Lower lobe of right lung (tissue), 2 donors: ENCODE measurements around the gene SLC45A2. TPM values are rescaled to one million over a fixed set of nuclear protein-coding genes. Genes with fewer than 3 reads are reported as not detected.

Experiments used
- ATAC-seq, 2 donors: fragments of 200-7000 bp; cut with Tn5 transposase; one replicate each; pipeline ENCODE4 v1.9.1; 2020 to 2022; ENCODE audit warnings: mild to moderate bottlenecking in 2 of 2, moderate library complexity in 2 of 2
- DNase-seq: peaks from one replicate; pipeline ENCODE4 v3.0.0-alpha.2; 2020
- H3K27ac ChIP-seq: fragments of 200-600 bp; one replicate; pipeline ENCODE4 v1.8.0; 2022
- H3K27me3 ChIP-seq: fragments of 200-600 bp; one replicate; pipeline ENCODE4 v1.8.0; 2022; ENCODE audit warnings: low read depth
- H3K36me3 ChIP-seq: fragments of 200-600 bp; one replicate; pipeline ENCODE4 v1.8.0; 2022; ENCODE audit warnings: mild to moderate bottlenecking
- H3K4me1 ChIP-seq: fragments of 200-600 bp; one replicate; pipeline ENCODE4 v1.8.0; 2022
- H3K4me3 ChIP-seq: fragments of 200-600 bp; one replicate; pipeline ENCODE4 v1.8.0; 2022; ENCODE audit warnings: mild to moderate bottlenecking
- H3K9me3 ChIP-seq: fragments of 200-600 bp; one replicate; pipeline ENCODE4 v1.8.0; 2022
- intact Hi-C: fragments of 100-400 bp; cut with DNase I; formaldehyde crosslinking; loops from one replicate; pipeline ENCODE4 v1.11.0; 2022
- total RNA-seq: library from RNA; stranded (reverse); fragmentation: NEBNext Ultra II Directional; extraction: Animal tissue kit (Norgen Biotek cat#: 25700); gene quantifications from one replicate; pipeline ENCODE4 v1.2.1, GENCODE V29; 2021
- TF ChIP-seq, protein P1 (sequence below): fragments of 200-600 bp; IDR thresholded peaks from one replicate; pipeline ENCODE4 v1.8.0; 2022; ENCODE audit warnings: antibody characterized with exemption, mild to moderate bottlenecking
- donor health status: DM: no; HTN: yes; CAD: no; lungs with severe emphysema.

SLC45A2 gene
- total RNA-seq, 1 donor from 2014 or later: not detected

DNA sequence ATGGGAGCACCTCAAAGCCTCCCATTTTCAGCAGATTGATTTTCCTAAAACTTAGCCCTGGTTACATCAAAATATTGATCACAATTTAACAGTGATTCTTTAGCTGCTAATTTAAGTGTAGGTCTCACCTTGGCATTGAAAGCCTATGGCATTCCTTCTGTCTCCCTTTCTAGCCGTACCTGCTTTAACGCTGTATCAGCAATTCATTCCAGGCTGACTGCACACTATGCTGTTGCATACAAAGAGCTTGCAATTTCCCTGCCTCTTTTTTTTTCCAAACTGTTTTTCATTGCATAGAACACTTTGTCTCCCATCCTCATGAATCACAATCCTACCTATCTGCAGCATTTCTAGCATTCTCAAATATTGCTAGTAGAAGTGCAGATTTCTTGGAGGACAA is 32.3 kb upstream of the SLC45A2 start:
- TF ChIP-seq, protein P1, sequence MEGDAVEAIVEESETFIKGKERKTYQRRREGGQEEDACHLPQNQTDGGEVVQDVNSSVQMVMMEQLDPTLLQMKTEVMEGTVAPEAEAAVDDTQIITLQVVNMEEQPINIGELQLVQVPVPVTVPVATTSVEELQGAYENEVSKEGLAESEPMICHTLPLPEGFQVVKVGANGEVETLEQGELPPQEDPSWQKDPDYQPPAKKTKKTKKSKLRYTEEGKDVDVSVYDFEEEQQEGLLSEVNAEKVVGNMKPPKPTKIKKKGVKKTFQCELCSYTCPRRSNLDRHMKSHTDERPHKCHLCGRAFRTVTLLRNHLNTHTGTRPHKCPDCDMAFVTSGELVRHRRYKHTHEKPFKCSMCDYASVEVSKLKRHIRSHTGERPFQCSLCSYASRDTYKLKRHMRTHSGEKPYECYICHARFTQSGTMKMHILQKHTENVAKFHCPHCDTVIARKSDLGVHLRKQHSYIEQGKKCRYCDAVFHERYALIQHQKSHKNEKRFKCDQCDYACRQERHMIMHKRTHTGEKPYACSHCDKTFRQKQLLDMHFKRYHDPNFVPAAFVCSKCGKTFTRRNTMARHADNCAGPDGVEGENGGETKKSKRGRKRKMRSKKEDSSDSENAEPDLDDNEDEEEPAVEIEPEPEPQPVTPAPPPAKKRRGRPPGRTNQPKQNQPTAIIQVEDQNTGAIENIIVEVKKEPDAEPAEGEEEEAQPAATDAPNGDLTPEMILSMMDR: no peak
- DNase-seq (no peak), ATAC-seq (no peak)
- intact Hi-C loops: no loop called here
- Histone ChIP-seq H3K9me3 (no peaks in the 10 kb centered on the region), H3K4me1 (no peaks in the 10 kb centered on the region), H3K27me3 (no peaks in the 10 kb centered on the region), H3K36me3 (peaks cover 10% of the 10 kb centered on the region), H3K4me3 (no peak overlapping the region), H3K27ac (no peak overlapping the region)

DNA sequence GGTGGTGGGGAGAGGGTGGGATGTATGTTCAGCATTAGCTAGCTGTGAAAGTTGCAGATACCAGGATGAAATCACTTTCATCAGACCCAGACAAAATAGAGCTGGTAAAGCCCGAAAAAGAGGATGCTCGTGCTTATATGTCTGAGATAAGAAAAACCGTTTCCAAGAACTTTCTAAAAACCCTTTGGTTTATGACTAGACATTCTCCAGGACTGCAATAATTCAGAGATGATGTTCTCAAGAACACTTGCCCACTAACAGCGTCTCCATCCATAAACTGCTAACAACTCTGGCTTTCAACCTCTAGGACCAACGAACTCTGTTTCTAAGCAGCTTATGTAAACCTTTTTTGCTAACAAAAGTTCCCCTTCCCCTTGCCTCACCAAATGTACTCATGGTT is 31.7 kb upstream of the SLC45A2 start:
- Histone ChIP-seq H3K9me3 (no peaks in the 10 kb centered on the region), H3K4me1 (no peaks in the 10 kb centered on the region), H3K27me3 (no peaks in the 10 kb centered on the region), H3K4me3 (no peak overlapping the region), H3K36me3 (peaks cover 10% of the 10 kb centered on the region), H3K27ac (no peak overlapping the region)
- DNase-seq (no peak), ATAC-seq (no peak)
- TF ChIP-seq, protein P1: no peak
- intact Hi-C loops: no loop called here

DNA sequence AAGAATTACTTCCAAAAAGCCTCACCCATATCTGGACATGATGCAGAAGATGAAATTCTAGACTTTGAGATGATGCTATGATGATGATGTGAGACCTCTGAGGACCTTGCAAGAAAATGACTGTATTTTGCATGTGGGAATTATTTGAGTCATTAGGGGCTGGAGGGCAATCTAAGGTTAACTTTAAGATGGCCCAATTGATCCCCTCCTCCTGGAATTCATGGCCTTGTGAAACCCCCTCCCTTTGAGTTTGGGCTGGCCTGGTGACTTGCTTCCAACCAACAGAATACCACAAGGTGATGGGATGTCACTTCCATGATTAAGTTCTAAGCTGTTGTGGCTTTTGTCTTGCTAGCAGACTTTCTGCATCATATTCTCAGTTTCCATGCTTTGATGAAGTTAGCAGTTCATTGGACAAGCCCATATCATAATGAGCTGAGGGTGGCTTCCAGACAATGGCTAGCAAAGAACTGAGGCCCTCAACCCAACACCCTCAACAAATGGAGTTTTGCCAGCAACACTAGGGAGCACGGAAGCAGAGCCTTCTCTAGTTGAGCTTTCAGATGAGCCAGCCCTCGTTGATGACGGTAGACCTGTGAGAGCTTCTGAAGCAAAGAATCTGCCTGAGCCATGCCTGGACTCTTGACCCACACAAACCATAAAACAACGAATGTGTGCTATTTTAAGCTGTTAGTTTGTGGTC is 30.8 kb upstream of the SLC45A2 start:
- Histone ChIP-seq H3K27me3 (no peaks in the 10 kb centered on the region), H3K36me3 (peaks cover 7% of the 10 kb centered on the region), H3K9me3 (no peaks in the 10 kb centered on the region), H3K4me1 (no peaks in the 10 kb centered on the region), H3K27ac (no peak overlapping the region), H3K4me3 (no peak overlapping the region)
- intact Hi-C loops: no loop called here
- DNase-seq: no peak
- TF ChIP-seq, protein P1: no peak
- ATAC-seq: no peak

DNA sequence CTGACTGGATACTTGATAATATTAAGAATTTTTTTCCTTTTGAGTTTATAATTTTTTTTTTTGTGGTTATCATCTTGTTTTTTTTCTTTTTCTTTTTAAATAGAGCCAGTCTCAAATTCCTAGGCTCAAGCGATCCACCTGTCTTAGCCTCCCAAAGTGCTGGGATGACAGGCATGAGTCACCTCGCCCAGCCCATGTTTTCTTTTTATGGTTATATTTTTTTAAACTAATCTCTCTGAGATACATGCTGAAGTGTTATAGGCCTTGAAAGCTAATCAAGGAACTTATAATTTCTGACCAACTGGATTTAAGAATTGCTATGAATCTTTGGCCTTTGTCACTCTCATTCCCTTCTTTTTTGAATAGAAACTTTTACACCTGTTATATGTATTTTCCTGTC is 30.1 kb upstream of the SLC45A2 start:
- Histone ChIP-seq H3K36me3 (peaks cover under 1% of the 10 kb centered on the region), H3K27me3 (no peaks in the 10 kb centered on the region), H3K4me1 (no peaks in the 10 kb centered on the region), H3K9me3 (no peaks in the 10 kb centered on the region), H3K4me3 (no peak overlapping the region), H3K27ac (no peak overlapping the region)
- no peak for ATAC-seq
- TF ChIP-seq, protein P1: no peak
- no peak for DNase-seq
- intact Hi-C loops: no loop called here

DNA sequence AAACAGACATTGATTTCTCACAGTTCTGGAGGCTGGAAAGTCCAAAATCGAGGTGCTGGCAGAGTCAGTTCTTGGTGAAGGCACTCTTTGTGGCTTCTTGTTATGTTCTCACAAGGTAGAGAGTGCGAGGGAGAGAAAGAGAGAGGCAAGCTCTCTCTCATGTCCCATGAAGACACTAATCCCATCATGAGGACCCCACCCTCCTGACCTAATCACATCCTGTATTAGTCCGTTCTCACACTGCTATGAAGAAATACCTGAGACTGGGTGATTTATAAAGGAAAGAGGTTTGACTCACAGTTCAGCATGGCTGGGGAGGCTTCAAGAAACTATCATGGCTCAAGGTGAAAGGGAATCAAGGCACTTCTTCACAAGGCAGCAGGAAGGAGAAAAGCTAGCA is 29.1 kb upstream of the SLC45A2 start:
- TF ChIP-seq, protein P1: no peak
- H3K36me3 ChIP-seq: no peaks in the 10 kb centered on the region
- peaks cover 5% of the 10 kb centered on the region for H3K4me1 ChIP-seq
- intact Hi-C loops: no loop called here
- DNase-seq (no peak), ATAC-seq (no peak)
- no peak overlapping the region for H3K4me3 ChIP-seq
- H3K27ac ChIP-seq: no peak overlapping the region
- H3K9me3 ChIP-seq: no peaks in the 10 kb centered on the region
- H3K27me3 ChIP-seq: no peaks in the 10 kb centered on the region
